ENCODE results near the gene PIGW. TPM values are rescaled to one million over a fixed set of nuclear protein-coding genes. Genes with fewer than 3 reads are reported as not detected.

PIGW gene
- total and polyA plus RNA-seq, 2 experiments from 2014 or later = 10.2 to 10.8 TPM

DNA sequence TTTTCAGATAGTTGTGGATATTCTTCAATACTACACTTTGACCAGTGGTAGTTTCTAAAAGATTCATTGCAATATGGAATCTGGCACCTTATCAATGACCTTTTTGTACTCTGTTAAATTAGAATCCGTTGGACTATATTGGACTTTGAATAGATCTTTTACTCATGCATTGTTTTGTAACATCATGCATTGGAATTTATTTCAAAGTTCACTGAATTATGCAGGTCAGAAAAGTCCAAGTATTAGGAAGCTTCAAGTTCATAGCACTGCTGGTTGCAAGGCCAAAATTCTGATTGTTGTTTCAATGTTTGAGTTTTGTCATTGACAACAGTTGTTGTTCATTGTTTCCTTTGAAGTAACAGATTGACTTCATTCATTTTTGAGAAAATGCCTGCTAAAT, 49.0 kb downstream of the PIGW start:
- Histone ChIP-seq H4K20me1 (ENCODE audit: insufficient read depth, poor library complexity, severe bottlenecking) (no peaks in the 10 kb centered on the region), H3K36me3 (replicated peaks; ENCODE audit: insufficient read depth, low read depth) (no peaks in the 10 kb centered on the region), H3K9me2 (replicated peaks; ENCODE audit: insufficient read depth) (no peaks in the 10 kb centered on the region), H3K27ac (no peak overlapping the region), H3K4me1 (ENCODE audit: insufficient read depth) (no peaks in the 10 kb centered on the region), H3K4me3 (no peak overlapping the region), H3K9me3 (ENCODE audit: low read depth) (no peaks in the 10 kb centered on the region), H3K4me2 (no peak overlapping the region), H3K27me3 (no peaks in the 10 kb centered on the region), H2AFZ (no peak overlapping the region), H3K79me2 (peaks cover 41% of the 10 kb centered on the region)
- 88% methylated on average over 1 of the region's 1 CpG for WGBS (ENCODE audit: low lambda C conversion rate, missing lambda C conversion rate)
- no peak for DNase-seq (ENCODE audit: low spot score)
- no peak for TF ChIP-seq EZH2phosphoT487 (IDR thresholded peaks at IDR 0.05; ENCODE audit: low read depth, severe bottlenecking, unreplicated experiment)
- no peak for TF ChIP-seq EZH2 (IDR thresholded peaks at IDR 0.05; ENCODE audit: borderline replicate concordance)
- TF ChIP-seq, protein P1, sequence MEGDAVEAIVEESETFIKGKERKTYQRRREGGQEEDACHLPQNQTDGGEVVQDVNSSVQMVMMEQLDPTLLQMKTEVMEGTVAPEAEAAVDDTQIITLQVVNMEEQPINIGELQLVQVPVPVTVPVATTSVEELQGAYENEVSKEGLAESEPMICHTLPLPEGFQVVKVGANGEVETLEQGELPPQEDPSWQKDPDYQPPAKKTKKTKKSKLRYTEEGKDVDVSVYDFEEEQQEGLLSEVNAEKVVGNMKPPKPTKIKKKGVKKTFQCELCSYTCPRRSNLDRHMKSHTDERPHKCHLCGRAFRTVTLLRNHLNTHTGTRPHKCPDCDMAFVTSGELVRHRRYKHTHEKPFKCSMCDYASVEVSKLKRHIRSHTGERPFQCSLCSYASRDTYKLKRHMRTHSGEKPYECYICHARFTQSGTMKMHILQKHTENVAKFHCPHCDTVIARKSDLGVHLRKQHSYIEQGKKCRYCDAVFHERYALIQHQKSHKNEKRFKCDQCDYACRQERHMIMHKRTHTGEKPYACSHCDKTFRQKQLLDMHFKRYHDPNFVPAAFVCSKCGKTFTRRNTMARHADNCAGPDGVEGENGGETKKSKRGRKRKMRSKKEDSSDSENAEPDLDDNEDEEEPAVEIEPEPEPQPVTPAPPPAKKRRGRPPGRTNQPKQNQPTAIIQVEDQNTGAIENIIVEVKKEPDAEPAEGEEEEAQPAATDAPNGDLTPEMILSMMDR (IDR thresholded peaks at IDR 0.05; ENCODE audit: poor library complexity) = no peak

DNA sequence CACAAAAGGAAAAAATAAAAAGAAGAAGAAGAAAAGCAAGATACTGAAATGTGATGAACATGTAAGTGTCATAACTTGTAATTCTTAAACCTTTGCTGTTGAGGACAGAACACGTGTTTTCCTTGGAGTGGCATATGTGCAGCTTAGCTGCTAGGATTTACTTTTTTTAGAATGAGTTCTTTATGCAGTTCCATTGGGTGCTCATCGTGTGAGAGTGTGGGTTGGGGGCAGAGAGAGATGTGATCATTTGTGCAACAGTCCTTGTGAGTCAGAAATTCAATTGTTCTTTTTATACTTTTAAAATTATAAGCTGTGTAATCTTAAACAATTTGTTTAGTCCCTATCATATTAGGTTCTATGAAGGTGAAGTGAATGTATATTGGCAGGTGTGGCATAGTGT, 51.4 kb downstream of the PIGW start:
- H3K4me3 ChIP-seq = no peak overlapping the region
- peaks cover 3% of the 10 kb centered on the region for H3K4me1 ChIP-seq (ENCODE audit: insufficient read depth)
- no peaks in the 10 kb centered on the region for H3K9me2 ChIP-seq (replicated peaks; ENCODE audit: insufficient read depth)
- H3K27me3 ChIP-seq = no peaks in the 10 kb centered on the region
- 99% methylated on average over 2 of the region's 2 CpGs for WGBS (ENCODE audit: low lambda C conversion rate, missing lambda C conversion rate)
- H2AFZ ChIP-seq = no peak overlapping the region
- no peaks in the 10 kb centered on the region for H3K9me3 ChIP-seq (ENCODE audit: low read depth)
- no peaks in the 10 kb centered on the region for H3K36me3 ChIP-seq (replicated peaks; ENCODE audit: insufficient read depth, low read depth)
- no peak overlapping the region for H3K27ac ChIP-seq
- DNase-seq (ENCODE audit: low spot score) = no peak
- peaks cover 29% of the 10 kb centered on the region for H3K79me2 ChIP-seq
- TF ChIP-seq EZH2phosphoT487 (IDR thresholded peaks at IDR 0.05; ENCODE audit: low read depth, severe bottlenecking, unreplicated experiment) = no peak
- no peak for TF ChIP-seq EZH2 (IDR thresholded peaks at IDR 0.05; ENCODE audit: borderline replicate concordance)
- TF ChIP-seq, protein P1 (IDR thresholded peaks at IDR 0.05; ENCODE audit: poor library complexity) = no peak
- no peaks in the 10 kb centered on the region for H4K20me1 ChIP-seq (ENCODE audit: insufficient read depth, poor library complexity, severe bottlenecking)
- no peak overlapping the region for H3K4me2 ChIP-seq

Small RNA genes within 50 kb of the gene (small RNA-seq; reads per million reads assigned to genes)
- gene RNA5SP439 = not detected

Other genes starting within 250 kb of the PIGW start
- not detected in 2 replicates for gene TBC1D3G, start 211.1 kb upstream of the PIGW start, total RNA-seq
- gene TBC1D3G, start 211.1 kb upstream of the PIGW start, polyA plus RNA-seq = not detected in 2 replicates
- not detected in 2 replicates for gene TBC1D3H, start 146.6 kb upstream of the PIGW start, total RNA-seq
- not detected in 2 replicates for gene TBC1D3H, start 146.6 kb upstream of the PIGW start, polyA plus RNA-seq
- 48.1 and 54.1 TPM in 2 replicates for gene ZNHIT3, start 48.3 kb upstream of the PIGW start, total RNA-seq
- gene ZNHIT3, start 48.3 kb upstream of the PIGW start, polyA plus RNA-seq = 39.6 and 53.3 TPM in 2 replicates
- 29.8 and 32.1 TPM in 2 replicates for gene MYO19, start 119 bp upstream of the PIGW start, total RNA-seq
- 19.7 and 24.5 TPM in 2 replicates for gene MYO19, start 119 bp upstream of the PIGW start, polyA plus RNA-seq
- 69.6 and 79.9 TPM in 2 replicates for gene GGNBP2, start 9.9 kb downstream of the PIGW start, total RNA-seq
- 52.2 and 54.1 TPM in 2 replicates for gene GGNBP2, start 9.9 kb downstream of the PIGW start, polyA plus RNA-seq
- 33.2 and 48.9 TPM in 2 replicates for gene DHRS11, start 56.9 kb downstream of the PIGW start, total RNA-seq
- 41.3 and 49.8 TPM in 2 replicates for gene DHRS11, start 56.9 kb downstream of the PIGW start, polyA plus RNA-seq
- 4.7 and 5.5 TPM in 2 replicates for gene MRM1, start 66.6 kb downstream of the PIGW start, total RNA-seq
- gene MRM1, start 66.6 kb downstream of the PIGW start, polyA plus RNA-seq = 4.1 and 5.5 TPM in 2 replicates

Data from hepatocyte (in vitro differentiated cells).